ENCODE data around the gene TMEM231.
"Not testable (repeated sequence)": the region's sequence is repeated elsewhere in the genome, so short reads cannot be mapped to it uniquely, and the experiment has no call there.

Gene TMEM231

DNA sequence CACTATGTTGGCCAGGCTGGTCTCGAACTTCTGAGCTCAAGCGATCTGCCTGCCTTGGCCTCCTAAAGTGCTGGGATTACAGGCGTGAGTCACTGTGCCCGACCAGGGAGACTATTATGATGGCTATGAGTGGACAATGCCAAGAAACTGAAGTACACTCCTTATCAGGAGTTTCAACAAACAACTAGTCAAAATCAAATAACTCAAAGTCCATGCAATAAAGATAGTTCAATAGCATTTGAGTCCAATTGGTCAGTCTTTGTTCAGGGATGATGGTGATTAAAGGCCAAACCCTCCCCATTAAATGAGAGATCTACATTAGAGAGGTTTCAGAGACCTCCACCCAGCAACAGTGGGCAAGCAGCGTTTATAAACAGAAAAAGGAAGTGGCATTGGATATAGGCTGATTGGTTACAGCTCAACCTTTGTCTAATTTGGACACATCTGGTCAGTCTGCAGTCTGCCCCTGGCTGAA is 28.2 kb downstream of the TMEM231 start:
- no peak for DNase-seq (ENCODE audit: low spot score)
- TF ChIP-seq, protein P1, sequence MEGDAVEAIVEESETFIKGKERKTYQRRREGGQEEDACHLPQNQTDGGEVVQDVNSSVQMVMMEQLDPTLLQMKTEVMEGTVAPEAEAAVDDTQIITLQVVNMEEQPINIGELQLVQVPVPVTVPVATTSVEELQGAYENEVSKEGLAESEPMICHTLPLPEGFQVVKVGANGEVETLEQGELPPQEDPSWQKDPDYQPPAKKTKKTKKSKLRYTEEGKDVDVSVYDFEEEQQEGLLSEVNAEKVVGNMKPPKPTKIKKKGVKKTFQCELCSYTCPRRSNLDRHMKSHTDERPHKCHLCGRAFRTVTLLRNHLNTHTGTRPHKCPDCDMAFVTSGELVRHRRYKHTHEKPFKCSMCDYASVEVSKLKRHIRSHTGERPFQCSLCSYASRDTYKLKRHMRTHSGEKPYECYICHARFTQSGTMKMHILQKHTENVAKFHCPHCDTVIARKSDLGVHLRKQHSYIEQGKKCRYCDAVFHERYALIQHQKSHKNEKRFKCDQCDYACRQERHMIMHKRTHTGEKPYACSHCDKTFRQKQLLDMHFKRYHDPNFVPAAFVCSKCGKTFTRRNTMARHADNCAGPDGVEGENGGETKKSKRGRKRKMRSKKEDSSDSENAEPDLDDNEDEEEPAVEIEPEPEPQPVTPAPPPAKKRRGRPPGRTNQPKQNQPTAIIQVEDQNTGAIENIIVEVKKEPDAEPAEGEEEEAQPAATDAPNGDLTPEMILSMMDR (IDR thresholded peaks at IDR 0.05; ENCODE audit: extremely low read depth, missing control alignments): no peak

DNA sequence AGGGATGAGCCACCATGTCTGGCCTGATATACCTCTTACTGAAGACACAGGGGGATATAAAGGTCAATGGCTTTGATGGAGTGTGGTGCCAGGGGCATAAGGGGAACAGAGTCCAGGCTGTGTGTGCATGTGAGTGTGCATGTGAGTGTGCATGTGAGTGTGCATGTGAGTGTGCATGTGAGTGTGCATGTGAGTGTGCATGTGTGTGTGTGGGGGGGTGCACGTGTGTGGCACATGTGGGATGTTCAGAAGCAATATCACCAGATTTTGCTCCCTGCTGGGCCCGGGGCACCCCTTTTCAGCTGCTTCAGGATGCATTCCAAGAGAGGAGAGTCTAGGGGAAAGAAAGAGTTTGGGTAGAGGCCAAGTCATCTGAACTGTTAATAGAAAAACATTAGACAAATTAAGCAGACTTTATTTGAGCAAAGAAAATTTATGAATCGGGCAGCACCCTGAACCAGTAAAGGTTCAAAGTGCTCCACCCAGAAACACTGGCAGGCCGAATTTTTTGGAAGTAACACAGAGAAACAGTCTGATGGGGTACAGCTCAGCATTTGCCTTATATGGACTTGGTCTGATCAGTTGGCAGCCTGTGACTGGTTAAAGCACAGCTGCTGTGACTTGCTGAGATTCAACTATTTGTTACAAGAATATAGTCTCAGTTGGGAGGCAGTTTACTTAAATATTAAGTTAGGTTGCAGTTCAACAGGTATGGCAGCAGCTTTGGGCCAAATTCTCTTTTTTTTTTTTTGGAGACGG is 29.8 kb downstream of the TMEM231 start:
- no peak for DNase-seq (ENCODE audit: low spot score)
- TF ChIP-seq, protein P1 (IDR thresholded peaks at IDR 0.05; ENCODE audit: extremely low read depth, missing control alignments): no peak

DNA sequence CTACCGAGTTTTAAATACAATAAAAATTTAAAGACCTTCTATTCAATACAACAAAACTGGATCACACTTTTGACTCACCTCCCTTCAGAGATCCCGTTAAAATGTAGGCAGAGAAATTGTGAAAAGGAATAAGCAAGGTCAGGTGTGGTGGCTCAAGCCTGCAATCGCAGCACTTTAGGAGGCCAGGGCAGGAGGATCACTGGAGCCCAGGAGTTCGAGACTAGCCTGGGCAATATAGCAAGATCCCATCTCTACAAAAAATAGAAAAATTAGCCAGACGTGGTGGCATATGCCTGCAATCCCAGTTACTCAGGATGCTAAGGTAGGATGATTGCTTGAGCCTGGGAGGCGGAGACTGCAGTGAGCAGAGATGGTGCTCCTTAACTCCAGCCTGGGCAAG is 36.9 kb downstream of the TMEM231 start:
- no peak for DNase-seq (ENCODE audit: low spot score)
- TF ChIP-seq, protein P1 (IDR thresholded peaks at IDR 0.05; ENCODE audit: extremely low read depth, missing control alignments): no peak

DNA sequence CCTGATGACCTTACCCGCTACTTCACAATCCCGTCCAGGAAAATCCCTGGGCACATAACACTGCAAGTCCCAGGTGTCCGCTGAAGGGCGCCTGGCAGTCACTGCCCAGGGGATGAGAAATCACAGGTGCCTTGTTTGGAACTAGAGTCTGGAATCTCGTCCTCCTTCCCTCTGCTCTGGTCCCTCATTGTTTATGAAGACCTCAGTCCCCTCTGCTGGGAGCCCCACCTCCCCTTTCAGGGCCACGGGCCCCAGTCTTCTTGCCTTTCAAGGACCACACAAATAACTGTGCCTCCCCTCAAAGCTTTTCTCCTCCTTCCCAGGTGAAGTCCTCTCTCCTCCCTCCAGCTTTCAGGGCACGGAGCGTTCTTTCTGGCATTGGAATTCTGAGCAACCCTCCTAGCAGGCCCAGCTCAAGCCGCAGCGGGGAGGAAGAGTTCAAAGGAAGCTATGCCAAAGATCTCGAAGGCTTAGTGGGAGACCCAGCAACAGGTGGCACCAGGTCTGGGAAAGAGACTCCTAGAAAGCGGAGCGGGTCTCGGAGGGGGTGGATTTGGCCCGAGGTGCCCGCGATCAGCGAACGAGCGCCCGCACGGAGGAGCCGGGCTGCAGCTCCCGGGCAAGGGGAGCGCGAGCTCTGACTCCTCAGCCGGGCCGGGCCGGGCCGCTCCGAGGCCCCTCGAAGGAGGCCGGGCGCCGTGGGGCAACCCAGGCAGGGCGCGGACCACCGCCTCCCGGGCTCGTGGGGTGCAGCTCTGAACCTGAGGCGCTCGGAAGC is 39.7 kb downstream of the TMEM231 start:
- DNase-seq (ENCODE audit: low spot score): not testable (repeated sequence)

DNA sequence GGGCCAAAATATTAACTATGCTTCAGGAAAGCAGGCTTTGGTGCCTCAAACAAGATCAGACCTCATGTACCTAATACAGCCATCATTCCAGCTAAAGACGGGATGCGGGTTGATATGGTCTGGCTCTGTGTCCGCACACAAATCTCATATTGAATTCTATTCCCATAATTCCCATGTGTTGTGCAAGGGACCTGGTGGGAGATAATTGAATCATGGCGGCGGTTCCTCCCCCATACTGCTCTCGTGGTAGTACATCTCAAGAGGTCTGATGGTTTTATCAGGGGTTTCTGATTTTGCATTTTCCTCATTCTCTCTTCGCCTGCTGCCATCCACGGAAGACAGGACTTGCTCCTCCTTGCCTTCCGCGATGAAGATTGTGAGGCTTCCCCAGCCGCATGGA is 41.8 kb downstream of the TMEM231 start:
- DNase-seq (ENCODE audit: low spot score): no peak
- TF ChIP-seq, protein P1 (IDR thresholded peaks at IDR 0.05; ENCODE audit: extremely low read depth, missing control alignments): no peak

DNA sequence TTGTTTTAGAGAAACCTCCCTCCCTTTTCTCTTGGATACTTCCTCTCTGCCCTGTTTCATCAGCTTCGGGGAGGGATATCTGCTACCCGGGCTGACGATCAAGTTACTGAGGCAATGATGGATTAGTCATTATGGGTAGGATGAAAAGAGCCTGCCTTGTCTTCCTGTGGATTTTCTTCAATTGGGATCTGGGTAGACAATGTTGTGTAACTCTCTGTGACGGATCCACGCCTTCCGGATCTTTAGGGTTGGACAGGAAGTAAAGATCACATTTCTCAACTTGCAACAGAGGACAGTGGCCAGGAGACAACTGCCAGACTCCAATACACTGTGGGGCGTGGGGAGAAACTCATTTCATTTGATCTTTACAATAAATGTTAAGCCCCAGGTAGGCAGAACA is 49.5 kb downstream of the TMEM231 start:
- DNase-seq (ENCODE audit: low spot score): no peak
- TF ChIP-seq, protein P1 (IDR thresholded peaks at IDR 0.05; ENCODE audit: extremely low read depth, missing control alignments): no peak

DNA sequence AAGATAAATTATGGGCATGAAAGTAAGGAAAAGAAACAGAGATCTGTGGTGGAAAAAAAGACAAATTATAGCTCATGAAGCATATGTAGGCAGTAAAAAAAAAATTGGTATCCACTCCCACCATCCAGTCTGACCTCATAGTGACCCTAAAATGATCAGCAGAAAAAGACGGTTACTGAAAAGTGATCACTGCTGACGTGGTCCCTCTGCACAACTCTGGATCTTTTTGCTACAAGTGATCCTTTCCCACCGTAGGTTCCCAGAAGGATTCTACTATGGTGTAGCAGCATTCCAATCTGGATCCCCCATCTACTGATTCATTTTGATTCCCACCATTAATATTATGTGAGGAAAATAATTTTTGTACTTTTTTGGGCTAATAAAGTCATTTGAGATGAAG is 49.9 kb downstream of the TMEM231 start:
- TF ChIP-seq, protein P1 (IDR thresholded peaks at IDR 0.05; ENCODE audit: extremely low read depth, missing control alignments): no peak
- no peak for DNase-seq (ENCODE audit: low spot score)

Measured in GM20000 (cell line).